H1 (cell line): ENCODE results near the gene CCDC175. TPM values are rescaled to one million over a fixed set of nuclear protein-coding genes. Genes with fewer than 3 reads are reported as not detected.

Experiments used
- CHD2 ChIP-seq: IDR thresholded peaks from 2 replicates; pipeline ENCODE4 v1.6.1; 2012; ENCODE audit warnings: low read length, improper control_type of control experiment
- EGR1 ChIP-seq: IDR thresholded peaks from 2 replicates; pipeline ENCODE4 v1.6.1; 2011; ENCODE audit warnings: low read depth, low read length, borderline replicate concordance
- KDM5A ChIP-seq: fragments of 200-600 bp; IDR thresholded peaks from 2 replicates; pipeline ENCODE4 v1.7.1; 2012; ENCODE audit warnings: mild to moderate bottlenecking, low read length, inconsistent platforms, mixed read lengths
- RXRA ChIP-seq: IDR thresholded peaks from 2 replicates; pipeline ENCODE4 v1.6.1; 2011; ENCODE audit warnings: low read depth, mild to moderate bottlenecking, low read length, moderate library complexity; ENCODE audit not compliant: insufficient read depth
- polyA plus RNA-seq, 7 experiments: library from polyadenylated mRNA; depleted of rRNA in 3 of 7; stranded (reverse) in 5 of 7; unstranded in 2 of 7; fragments of >200 nt in 5 of 7; fragments of 200-250 nt in 2 of 7; gene quantifications; 1 replicate in 5 of 7; 2 replicates in 1 of 7; 4 replicates in 1 of 7; pipeline versions ENCODE4 v1.2.1 to v1.2.3, GENCODE V29; 2011 to 2013; ENCODE audit warnings: missing spikeins in 2 of 7, mixed read lengths in 2 of 7
- total RNA-seq: library from RNA; stranded (reverse); fragmentation: NEBNext Ultra II Directional; extraction: Animal tissue kit (Norgen Biotek cat#: 25700); gene quantifications from 2 replicates; pipeline ENCODE4 v1.2.1, GENCODE V29; 2021
- TF ChIP-seq, protein P1 (sequence below): fragments of 300-600 bp; sonication (generic); IDR thresholded peaks from 2 replicates; pipeline ENCODE4 v1.7.1; 2012; ENCODE audit warnings: low read length, moderate library complexity, mild to moderate bottlenecking, inconsistent platforms; ENCODE audit not compliant: insufficient replicate concordance
- TF ChIP-seq, protein P2 (sequence below): IDR thresholded peaks from 2 replicates; pipeline ENCODE4 v1.6.1; 2011; ENCODE audit warnings: low read depth, mild to moderate bottlenecking, low read length; ENCODE audit not compliant: insufficient read depth
- TF ChIP-seq, protein P3 (sequence below): IDR thresholded peaks from 2 replicates; pipeline ENCODE4 v1.6.1; 2012; ENCODE audit warnings: low read length, inconsistent platforms

Gene CCDC175
- total and polyA plus RNA-seq, 2 of the 8 experiments (the other 6 are each of a cell fraction or from before 2014, with no cell fraction given), result 0.19 TPM; not detected in 1

DNA sequence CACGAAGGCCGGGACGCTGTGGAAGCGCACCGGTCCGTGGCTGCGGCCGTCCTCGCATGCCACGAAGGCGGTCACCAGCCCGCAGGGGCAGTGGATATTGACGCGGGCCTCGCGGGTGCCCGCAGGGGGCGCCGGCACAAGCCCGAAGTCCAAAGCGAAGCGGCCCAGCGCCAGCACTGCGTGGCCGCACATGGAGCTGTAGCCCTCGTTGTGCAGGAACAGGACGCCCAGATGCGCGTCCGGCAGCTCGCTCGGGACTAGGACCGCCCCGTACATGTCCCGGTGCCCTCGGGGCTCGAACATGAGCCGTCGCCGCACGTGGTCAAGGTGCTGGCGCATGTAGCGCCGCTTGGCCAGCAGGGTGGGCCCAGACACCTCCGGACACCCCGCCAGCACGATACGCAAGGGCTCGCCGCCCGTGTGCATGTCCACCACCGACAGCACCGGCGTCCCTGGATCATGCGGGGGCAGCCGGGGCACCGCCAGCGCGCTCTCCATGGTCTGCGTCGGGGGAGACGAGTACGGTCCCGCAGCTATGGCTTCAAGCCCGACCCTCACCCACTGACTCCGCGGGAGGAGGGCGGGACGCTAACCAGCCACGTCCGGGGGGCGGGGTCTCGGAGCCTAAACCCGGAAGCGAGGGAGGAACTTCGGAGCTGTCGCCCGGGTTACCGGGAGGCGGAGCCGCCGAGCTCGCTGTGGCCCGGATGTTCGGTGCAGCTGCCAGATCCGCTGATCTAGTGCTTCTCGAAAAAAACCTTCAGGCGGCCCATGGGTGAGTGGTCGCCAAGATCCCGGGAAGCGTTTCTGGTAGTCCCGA is 92.6 kb downstream of the CCDC175 start, which contains the start of the genes JKAMP and L3HYPDH (continued):
- TF ChIP-seq, protein P1, sequence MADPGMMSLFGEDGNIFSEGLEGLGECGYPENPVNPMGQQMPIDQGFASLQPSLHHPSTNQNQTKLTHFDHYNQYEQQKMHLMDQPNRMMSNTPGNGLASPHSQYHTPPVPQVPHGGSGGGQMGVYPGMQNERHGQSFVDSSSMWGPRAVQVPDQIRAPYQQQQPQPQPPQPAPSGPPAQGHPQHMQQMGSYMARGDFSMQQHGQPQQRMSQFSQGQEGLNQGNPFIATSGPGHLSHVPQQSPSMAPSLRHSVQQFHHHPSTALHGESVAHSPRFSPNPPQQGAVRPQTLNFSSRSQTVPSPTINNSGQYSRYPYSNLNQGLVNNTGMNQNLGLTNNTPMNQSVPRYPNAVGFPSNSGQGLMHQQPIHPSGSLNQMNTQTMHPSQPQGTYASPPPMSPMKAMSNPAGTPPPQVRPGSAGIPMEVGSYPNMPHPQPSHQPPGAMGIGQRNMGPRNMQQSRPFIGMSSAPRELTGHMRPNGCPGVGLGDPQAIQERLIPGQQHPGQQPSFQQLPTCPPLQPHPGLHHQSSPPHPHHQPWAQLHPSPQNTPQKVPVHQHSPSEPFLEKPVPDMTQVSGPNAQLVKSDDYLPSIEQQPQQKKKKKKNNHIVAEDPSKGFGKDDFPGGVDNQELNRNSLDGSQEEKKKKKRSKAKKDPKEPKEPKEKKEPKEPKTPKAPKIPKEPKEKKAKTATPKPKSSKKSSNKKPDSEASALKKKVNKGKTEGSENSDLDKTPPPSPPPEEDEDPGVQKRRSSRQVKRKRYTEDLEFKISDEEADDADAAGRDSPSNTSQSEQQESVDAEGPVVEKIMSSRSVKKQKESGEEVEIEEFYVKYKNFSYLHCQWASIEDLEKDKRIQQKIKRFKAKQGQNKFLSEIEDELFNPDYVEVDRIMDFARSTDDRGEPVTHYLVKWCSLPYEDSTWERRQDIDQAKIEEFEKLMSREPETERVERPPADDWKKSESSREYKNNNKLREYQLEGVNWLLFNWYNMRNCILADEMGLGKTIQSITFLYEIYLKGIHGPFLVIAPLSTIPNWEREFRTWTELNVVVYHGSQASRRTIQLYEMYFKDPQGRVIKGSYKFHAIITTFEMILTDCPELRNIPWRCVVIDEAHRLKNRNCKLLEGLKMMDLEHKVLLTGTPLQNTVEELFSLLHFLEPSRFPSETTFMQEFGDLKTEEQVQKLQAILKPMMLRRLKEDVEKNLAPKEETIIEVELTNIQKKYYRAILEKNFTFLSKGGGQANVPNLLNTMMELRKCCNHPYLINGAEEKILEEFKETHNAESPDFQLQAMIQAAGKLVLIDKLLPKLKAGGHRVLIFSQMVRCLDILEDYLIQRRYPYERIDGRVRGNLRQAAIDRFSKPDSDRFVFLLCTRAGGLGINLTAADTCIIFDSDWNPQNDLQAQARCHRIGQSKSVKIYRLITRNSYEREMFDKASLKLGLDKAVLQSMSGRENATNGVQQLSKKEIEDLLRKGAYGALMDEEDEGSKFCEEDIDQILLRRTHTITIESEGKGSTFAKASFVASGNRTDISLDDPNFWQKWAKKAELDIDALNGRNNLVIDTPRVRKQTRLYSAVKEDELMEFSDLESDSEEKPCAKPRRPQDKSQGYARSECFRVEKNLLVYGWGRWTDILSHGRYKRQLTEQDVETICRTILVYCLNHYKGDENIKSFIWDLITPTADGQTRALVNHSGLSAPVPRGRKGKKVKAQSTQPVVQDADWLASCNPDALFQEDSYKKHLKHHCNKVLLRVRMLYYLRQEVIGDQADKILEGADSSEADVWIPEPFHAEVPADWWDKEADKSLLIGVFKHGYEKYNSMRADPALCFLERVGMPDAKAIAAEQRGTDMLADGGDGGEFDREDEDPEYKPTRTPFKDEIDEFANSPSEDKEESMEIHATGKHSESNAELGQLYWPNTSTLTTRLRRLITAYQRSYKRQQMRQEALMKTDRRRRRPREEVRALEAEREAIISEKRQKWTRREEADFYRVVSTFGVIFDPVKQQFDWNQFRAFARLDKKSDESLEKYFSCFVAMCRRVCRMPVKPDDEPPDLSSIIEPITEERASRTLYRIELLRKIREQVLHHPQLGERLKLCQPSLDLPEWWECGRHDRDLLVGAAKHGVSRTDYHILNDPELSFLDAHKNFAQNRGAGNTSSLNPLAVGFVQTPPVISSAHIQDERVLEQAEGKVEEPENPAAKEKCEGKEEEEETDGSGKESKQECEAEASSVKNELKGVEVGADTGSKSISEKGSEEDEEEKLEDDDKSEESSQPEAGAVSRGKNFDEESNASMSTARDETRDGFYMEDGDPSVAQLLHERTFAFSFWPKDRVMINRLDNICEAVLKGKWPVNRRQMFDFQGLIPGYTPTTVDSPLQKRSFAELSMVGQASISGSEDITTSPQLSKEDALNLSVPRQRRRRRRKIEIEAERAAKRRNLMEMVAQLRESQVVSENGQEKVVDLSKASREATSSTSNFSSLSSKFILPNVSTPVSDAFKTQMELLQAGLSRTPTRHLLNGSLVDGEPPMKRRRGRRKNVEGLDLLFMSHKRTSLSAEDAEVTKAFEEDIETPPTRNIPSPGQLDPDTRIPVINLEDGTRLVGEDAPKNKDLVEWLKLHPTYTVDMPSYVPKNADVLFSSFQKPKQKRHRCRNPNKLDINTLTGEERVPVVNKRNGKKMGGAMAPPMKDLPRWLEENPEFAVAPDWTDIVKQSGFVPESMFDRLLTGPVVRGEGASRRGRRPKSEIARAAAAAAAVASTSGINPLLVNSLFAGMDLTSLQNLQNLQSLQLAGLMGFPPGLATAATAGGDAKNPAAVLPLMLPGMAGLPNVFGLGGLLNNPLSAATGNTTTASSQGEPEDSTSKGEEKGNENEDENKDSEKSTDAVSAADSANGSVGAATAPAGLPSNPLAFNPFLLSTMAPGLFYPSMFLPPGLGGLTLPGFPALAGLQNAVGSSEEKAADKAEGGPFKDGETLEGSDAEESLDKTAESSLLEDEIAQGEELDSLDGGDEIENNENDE, result no peak
- TF ChIP-seq, protein P2, sequence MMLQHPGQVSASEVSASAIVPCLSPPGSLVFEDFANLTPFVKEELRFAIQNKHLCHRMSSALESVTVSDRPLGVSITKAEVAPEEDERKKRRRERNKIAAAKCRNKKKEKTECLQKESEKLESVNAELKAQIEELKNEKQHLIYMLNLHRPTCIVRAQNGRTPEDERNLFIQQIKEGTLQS, result 0 out of 2 replicates have a peak, but pooled peaks have one; percentile 2
- TF ChIP-seq CHD2 (no peak), EGR1 (no peak), RXRA (no peak), KDM5A (no peak)
- TF ChIP-seq, protein P3, sequence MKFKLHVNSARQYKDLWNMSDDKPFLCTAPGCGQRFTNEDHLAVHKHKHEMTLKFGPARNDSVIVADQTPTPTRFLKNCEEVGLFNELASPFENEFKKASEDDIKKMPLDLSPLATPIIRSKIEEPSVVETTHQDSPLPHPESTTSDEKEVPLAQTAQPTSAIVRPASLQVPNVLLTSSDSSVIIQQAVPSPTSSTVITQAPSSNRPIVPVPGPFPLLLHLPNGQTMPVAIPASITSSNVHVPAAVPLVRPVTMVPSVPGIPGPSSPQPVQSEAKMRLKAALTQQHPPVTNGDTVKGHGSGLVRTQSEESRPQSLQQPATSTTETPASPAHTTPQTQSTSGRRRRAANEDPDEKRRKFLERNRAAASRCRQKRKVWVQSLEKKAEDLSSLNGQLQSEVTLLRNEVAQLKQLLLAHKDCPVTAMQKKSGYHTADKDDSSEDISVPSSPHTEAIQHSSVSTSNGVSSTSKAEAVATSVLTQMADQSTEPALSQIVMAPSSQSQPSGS, result no peak
